Activated CD4-positive, alpha-beta T cell treated with anti-CD3 and anti-CD28 coated beads, Interleukin-2, amount 50 U/mL, for 48 hours (primary cell): ENCODE data around the gene CDKN1C.

Experiments used
- DNase-seq, 2 experiments: peaks; one replicate each; pipeline ENCODE4 v3.0.0-alpha.2; 2020

CDKN1C gene

DNA sequence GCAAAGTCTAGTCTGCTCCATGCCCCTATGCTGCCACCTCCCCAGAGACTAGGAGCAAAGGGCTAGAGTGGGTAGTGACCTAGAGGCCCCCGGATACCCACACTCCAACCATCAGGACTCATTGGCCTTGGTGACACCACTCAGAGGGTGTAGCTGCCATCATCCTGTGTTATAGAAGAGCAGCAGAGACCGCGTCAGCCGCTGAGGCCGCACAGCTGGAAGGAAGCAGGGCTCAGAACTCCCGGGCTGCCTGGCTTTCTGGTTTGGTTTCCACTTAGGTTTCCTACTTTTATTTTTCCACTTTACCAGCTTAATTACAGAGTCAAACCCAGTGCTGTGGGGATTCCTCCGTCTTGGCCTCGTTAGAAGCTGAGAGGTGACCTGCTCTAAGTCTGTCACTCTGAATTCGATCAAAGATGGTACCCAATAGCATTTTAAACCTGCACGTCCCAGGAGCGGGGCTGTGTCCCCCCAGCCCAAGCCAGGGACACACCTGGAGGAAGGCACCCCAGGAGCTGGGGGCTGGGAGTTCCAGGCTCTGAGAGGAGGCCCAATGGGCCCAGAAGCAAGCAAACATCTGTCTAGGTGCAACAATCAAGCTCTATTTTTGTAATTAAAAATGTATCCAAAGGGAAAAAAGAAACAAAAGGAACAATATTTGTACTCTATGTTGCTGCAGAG lies 2.1 kb upstream of the CDKN1C start:
- DNase-seq = no peak

- DNase-seq = no peak
Observed at GRCh38 chr11:2886936-2887335, 1.4 kb upstream of the CDKN1C start.

DNA sequence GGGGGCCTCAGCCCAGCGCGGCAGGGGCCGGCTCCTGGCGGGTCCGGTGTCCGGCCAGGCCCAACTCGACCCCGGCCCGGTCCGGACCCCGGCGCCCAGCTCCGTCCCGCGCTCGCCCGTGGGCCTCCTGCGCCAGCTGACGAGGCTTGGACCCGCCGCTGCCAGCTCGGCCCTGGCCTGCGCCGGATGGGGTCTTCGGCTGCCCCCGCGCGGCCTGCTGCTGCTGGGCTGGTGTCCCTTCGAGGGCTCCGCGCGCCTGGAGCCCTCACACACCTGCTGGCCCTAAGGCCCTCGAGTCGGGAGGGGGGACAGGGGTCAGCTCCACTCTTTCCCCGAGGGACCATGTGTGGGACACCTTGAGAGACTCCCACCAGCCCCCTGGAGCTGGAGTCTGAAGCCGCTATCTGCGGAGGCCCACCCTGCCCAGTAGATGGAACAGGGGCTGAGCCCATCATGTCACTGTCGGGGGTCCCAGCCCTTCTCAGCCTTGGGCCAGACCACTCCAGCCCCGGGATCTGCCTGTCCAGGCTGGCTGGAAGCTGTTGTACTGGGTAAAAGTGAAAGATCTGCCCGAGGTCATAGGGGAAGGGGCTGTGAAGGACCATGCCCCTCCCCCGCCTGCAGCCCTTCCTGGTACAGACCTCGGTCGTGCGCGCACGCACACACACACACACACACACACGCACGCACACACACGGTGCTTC lies 768 bp upstream of the CDKN1C start:
- DNase-seq = no peak

- peak in 1 of 2 experiments; percentile 39 for DNase-seq
Observed at GRCh38 chr11:2885017-2885677, 428 bp downstream of the CDKN1C start.

- DNase-seq = no peak
Observed at GRCh38 chr11:2883979-2884815, 1.4 kb downstream of the CDKN1C start.

GRCh38 chr11:2883640-2883978 lies 2.0 kb downstream of the CDKN1C start:
- DNase-seq = no peak

DNA sequence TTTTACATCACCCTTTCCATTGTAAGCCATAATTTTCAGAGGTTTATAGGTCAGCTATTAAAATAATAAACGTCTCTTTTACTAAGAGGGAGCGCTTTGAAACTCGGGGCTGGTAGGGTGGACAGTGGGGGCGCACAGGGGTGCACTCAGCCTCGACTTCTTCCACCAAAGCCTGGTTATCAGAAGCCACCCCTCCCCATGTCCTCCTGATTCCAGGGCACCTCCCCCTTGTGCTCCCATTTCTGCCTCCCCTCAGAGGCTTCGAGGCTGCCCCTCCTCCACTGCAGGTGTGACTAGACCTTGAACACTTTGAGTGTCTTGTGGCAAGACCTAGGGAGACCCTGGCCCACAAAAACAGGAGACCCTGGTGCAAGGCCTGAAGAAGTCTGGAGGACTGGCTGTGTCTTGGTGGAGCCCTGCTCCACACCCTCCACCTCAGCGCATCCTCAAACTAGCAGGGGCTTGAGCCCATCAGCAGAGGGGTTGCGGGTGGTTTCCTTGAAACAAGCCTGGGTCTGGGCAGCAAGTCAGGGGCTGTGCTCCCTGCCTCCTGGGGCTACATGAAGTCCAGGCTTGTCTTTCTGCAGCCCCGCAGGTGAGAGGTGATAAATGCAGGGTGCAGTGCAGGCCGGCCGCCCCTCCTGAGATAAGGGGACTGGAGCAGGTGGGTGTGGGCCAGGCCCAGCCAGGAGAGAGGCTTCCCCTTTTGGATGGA lies 3.0 kb downstream of the CDKN1C start:
- DNase-seq = no peak

GRCh38 chr11:2881981-2882375 lies 3.6 kb downstream of the CDKN1C start:
- no peak for DNase-seq

- DNase-seq = no peak
Observed at GRCh38 chr11:2881076-2881980, 4.2 kb downstream of the CDKN1C start.

GRCh38 chr11:2880646-2881045 lies 4.9 kb downstream of the CDKN1C start:
- DNase-seq = no peak

- no peak for DNase-seq
Observed at GRCh38 chr11:2878782-2879181, 6.8 kb downstream of the CDKN1C start.

DNA sequence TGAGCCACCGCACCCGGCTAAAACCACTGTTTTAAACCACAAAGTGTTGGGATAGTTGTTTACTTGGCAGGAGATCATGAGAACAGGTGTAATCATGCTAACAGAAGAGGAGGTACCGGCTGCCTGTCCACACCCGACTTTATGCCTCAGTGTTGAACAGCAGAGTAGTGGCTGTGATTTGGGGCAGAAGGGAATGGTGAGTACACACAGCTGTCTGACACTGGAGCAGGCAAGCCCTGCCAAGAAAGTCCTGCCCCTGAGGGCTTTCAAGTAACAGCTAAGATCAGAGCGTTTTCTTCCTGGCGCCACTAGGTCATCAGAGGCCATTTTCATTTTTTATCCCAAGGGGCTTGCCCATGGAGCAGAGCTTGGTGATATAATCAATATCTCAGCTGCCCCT lies 8.1 kb downstream of the CDKN1C start:
- no peak for DNase-seq

- no peak for DNase-seq
Observed at GRCh38 chr11:2874963-2875362, 10.6 kb downstream of the CDKN1C start.

GRCh38 chr11:2870969-2871680 lies 14.4 kb downstream of the CDKN1C start:
- no peak for DNase-seq

- no peak for DNase-seq
Observed at GRCh38 chr11:2870460-2870859, 15.1 kb downstream of the CDKN1C start.

DNA sequence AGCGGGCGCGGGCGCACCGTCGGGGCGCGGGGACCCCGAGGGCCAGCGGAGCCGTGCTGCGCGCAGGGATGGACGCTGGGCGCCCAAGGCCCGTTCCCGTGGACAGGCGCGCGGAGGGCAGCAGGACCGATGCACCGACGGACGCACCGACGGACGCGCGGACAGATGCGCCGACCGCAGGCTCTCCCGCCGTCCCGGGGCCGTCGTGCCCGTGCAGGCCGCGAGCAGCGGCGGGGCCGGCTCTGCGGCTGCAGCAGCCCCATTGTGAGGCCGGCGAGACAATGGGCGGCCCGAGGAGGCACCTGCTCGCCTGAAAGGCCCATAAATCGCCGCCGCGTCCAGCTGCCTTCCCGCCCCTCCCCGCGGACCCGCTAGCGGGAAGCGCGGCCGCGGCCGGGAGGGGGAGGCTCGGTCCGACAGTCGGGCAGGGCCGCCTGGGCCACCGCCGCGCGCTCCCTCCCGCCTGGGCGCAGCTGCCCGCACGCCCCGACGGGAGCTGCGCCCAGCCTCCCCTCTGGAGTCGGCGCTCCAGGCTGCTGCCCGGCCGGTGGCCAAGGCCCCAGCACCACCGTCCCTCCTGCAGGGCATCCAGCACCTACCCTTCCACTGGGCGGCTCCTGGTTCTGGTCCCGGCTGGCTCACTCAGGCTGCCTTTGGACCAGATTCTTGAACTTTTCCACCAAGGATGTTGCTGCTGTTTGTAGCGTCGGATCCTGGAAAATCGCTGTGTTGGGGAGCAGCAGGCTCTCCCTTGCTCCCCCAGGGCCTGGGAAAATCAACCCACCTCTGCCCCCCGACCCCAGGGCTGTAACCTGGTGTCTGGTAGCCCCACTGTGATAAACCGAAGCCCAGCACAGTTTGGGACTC lies 15.8 kb downstream of the CDKN1C start:
- no peak for DNase-seq

- no peak for DNase-seq
Observed at GRCh38 chr11:2869134-2869526, 16.4 kb downstream of the CDKN1C start.

DNA sequence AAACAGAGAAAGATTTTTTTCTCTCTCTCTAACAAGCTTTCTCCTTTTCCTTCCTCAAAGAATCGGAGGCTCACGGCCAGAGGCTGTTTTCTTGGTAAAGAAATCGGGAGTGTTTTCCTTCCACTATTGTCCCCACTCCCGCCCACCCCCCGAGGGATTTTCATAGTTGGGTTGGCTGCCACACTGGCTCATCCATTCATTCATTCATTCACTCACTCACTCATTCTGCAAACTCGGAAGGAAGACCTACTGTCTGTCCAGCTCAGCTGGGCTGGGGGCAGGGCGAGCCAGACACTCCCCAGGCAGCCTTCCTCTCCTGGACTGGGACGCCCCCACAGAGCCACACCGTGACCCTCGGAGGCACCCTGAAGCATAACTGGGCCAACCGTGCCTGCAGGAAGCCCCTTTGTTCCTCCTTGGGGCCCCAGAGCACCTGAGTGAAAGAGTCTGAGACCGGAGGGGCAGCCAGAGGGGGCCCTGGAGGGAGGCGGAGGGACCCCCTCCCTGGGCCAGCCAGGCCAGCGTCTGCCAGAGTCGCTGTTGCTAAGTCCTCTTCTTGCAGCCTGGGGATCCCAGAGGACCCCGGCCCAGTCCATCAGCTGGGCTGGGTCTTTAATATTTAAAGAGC lies 17.0 kb downstream of the CDKN1C start:
- DNase-seq = no peak

GRCh38 chr11:2867722-2868505 lies 17.7 kb downstream of the CDKN1C start:
- DNase-seq = no peak
